Tibial nerve (tissue), 3 donors: ENCODE results near the gene C7orf25.

Source experiments
- CTCF ChIP-seq, 5 experiments: fragments of 200-600 bp in 3 of 5; fragments of 450-650 bp in 2 of 5; sonication (generic) in 3 of 5; IDR thresholded peaks; one replicate each; pipeline ENCODE4 v1.5.1; 2016 to 2019; ENCODE audit warnings: antibody characterized with exemption in 5 of 5, mild to moderate bottlenecking in 3 of 5, moderate library complexity in 2 of 5
- POLR2A ChIP-seq, 2 donors: fragments of 450-650 bp; IDR thresholded peaks; one replicate each; pipeline ENCODE4 v1.6.1; 2017; ENCODE audit warnings: antibody characterized with exemption in 2 of 2, mild to moderate bottlenecking in 2 of 2, moderate library complexity in 2 of 2

DNA sequence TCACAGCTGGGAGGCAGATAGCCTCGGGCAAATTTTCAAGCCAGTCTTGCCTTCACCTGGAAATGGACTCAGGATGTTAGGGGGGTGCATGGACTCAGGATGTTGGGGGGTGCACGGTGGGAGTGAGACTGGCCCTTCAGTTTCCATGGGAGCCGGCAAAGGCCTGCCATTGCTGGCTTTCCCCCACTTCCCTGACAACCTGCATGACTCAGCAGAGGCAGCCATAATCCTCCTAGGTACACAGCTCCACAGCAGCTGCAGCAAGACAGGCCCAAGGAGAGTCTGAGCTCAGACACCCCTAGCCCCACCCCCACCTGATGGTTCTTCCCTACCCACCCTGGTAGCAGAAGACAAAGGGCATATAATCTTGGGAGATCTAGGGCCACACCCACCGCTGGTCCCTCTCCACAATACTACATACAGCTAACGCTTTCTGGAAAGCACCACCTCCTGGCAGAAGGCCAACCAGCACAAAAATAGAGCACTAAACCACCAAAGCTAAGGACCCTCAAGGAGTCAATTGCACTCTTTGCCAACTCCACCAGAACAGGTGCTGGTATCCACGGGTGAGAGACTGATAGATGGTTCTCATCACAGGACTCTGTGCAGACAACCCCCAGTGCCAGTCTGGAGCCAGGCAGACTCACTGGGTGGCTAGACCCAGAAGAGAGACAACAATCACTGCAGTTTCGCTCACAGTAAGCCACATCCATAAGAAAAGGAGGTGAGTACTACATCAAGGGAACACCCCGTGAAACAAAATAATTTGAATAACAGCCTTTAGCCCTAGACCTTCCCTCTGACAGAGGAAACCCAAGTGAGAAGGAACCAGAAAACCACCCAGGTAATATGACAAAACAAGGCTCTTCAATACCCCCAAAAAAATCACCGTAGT is 18.3 kb downstream of the C7orf25 start:
- TF ChIP-seq POLR2A (IDR thresholded peaks at IDR 0.05), result no peak
- no peak for TF ChIP-seq CTCF (IDR thresholded peaks at IDR 0.05)
